K562 (cell line): ENCODE measurements around the gene MED12. TPM values are rescaled to one million over a fixed set of nuclear protein-coding genes. Genes with fewer than 3 reads are reported as not detected.

ENCODE experiments used
- ATAC-seq: fragments of 200-7000 bp; cut with Tn5 transposase; 3 replicates; pipeline ENCODE4 v1.9.1; 2020; ENCODE audit warnings: moderate library complexity
- BruUV-seq: library from RNA; stranded (reverse); fragments of 400-500 nt; replicated peaks from 2 replicates; lab custom pipeline; 2021; lab: Mats Ljungman, UMichigan
- CTCF ChIA-PET: fragments of 300-600 bp; formaldehyde crosslinking; extraction: SDS; loops from one replicate; lab custom pipeline; 2021; ENCODE audit warnings: low intra/inter-chr PET ratio; lab: Yijun Ruan, JAX
- POLR2A ChIA-PET: fragments of 300-600, 350-650 bp; sonication (Branson Sonifier 250); formaldehyde crosslinking; extraction: SDS; loops from one replicate; lab custom pipeline; 2021; ENCODE audit warnings: antibody characterized with exemption, inconsistent platforms; lab: Yijun Ruan, JAX
- DNase-seq, 4 experiments: peaks; one replicate each; pipeline versions ENCODE4 v3.0.0 to v3.0.0-alpha.2; 2011 to 2018; ENCODE audit warnings: low spot score in 3 of 4, mixed read lengths in 3 of 4; ENCODE audit errors: extremely low read depth in 1 of 4
- FAIRE-seq: peaks from 2 replicates; lab custom pipeline; 2011; peaks lifted over from hg19 to GRCh38; lab: Jason Lieb, UNC
- H2AFZ ChIP-seq: 2 replicates; pipeline ENCODE4 v1.6.0; 2011; ENCODE audit warnings: low read depth, low read length, control low read depth, inconsistent platforms
- H3K27ac ChIP-seq: fragments of 200-600 bp; 3 replicates; pipeline ENCODE4 v1.8.0; 2011; ENCODE audit warnings: low read depth, mild to moderate bottlenecking, control low read depth, inconsistent platforms, low read length, moderate library complexity, mixed read lengths; ENCODE audit errors: extremely low read depth
- H3K27me3 ChIP-seq, 2 experiments: fragments of 300-600 bp in 1 of 2; 2 replicates in 1 of 2; 3 replicates in 1 of 2; pipeline versions ENCODE4 v1.6.0 to v1.8.0; 2011; ENCODE audit warnings: inconsistent platforms in 2 of 2, low read length in 2 of 2, mild to moderate bottlenecking in 1 of 2, mixed read lengths in 1 of 2, moderate library complexity in 1 of 2; ENCODE audit not compliant: control insufficient read depth in 2 of 2, insufficient read depth in 2 of 2
- H3K36me3 ChIP-seq: fragments of 300-600 bp; 3 replicates; pipeline ENCODE4 v1.8.0; 2011; ENCODE audit warnings: mild to moderate bottlenecking, low read length, inconsistent platforms; ENCODE audit not compliant: control insufficient read depth, insufficient read depth
- H3K4me1 ChIP-seq, 2 experiments: fragments of 200-600 bp in 1 of 2; replicated peaks in 1 of 2; 2 replicates in 1 of 2; 3 replicates in 1 of 2; pipeline versions ENCODE4 v1.5.1 to v1.8.0; 2011; ENCODE audit warnings: inconsistent platforms in 2 of 2, low read length in 2 of 2, mild to moderate bottlenecking in 1 of 2, mixed read lengths in 1 of 2, moderate library complexity in 1 of 2; ENCODE audit not compliant: control insufficient read depth in 2 of 2, insufficient read depth in 2 of 2
- H3K4me2 ChIP-seq: 2 replicates; pipeline ENCODE4 v1.6.1; 2011; ENCODE audit warnings: low read length, control low read depth, inconsistent platforms, mixed read lengths; ENCODE audit not compliant: insufficient read depth
- H3K4me3 ChIP-seq: fragments of 200-600 bp; sonication (generic), shearing (Covaris generic); 2 replicates; pipeline ENCODE4 v1.5.1; 2016; ENCODE audit warnings: control low read depth, inconsistent platforms
- H3K79me2 ChIP-seq: fragments of 200-600 bp; 3 replicates; pipeline ENCODE4 v1.8.0; 2011; ENCODE audit warnings: low read length, inconsistent platforms; ENCODE audit not compliant: control insufficient read depth, insufficient read depth
- H3K9ac ChIP-seq, 2 experiments: 2 replicates each; pipeline versions ENCODE4 v1.6.0 to v1.6.1; 2011; ENCODE audit warnings: low read depth in 2 of 2, low read length in 2 of 2, control low read depth in 1 of 2, inconsistent platforms in 1 of 2, mild to moderate bottlenecking in 1 of 2, mixed read lengths in 1 of 2; ENCODE audit not compliant: insufficient read depth in 1 of 2
- H3K9me1 ChIP-seq: one replicate; pipeline ENCODE4 v1.6.0; 2011; ENCODE audit warnings: inconsistent platforms, mild to moderate bottlenecking, low read length, moderate library complexity; ENCODE audit not compliant: control insufficient read depth, insufficient read depth
- H3K9me3 ChIP-seq: replicated peaks from 2 replicates; pipeline ENCODE4 v1.5.1; 2011; ENCODE audit warnings: low read depth, low read length, inconsistent platforms; ENCODE audit not compliant: control insufficient read depth, insufficient read depth
- H4K20me1 ChIP-seq: replicated peaks from 2 replicates; pipeline ENCODE4 v1.6.1; 2011; ENCODE audit warnings: low read length, inconsistent platforms, mixed read lengths; ENCODE audit not compliant: control insufficient read depth, insufficient read depth
- DDX20 ChIP-seq: fragments of 450-650 bp; IDR thresholded peaks from 2 replicates; pipeline ENCODE4 v1.6.1; 2016; ENCODE audit warnings: missing genetic modification characterization, low read depth, mild to moderate bottlenecking, missing compliant biosample characterization, moderate library complexity
- KDM1A ChIP-seq, 2 experiments: fragments of 450-650 bp; IDR thresholded peaks; 2 replicates each; pipeline ENCODE4 v1.6.1; 2016; ENCODE audit warnings: mild to moderate bottlenecking in 2 of 2
- ZNF507 ChIP-seq: conservative IDR thresholded peaks from 2 replicates; pipeline ENCODE4 v1.6.1; 2017; ENCODE audit warnings: missing genetic modification characterization, missing compliant biosample characterization
- ZNF561 ChIP-seq: fragments of 450-650 bp; formaldehyde crosslinking; conservative IDR thresholded peaks from 2 replicates; pipeline ENCODE4 v1.4.0; 2020; ENCODE audit warnings: mild to moderate bottlenecking, moderate library complexity
- WGBS: fragments of 100-300 bp; shearing (Covaris generic); methylation state at CpG from one replicate; pipeline ENCODE4 v1.1.6; 2016; ENCODE audit warnings: low coverage, mixed read lengths; ENCODE audit not compliant: insufficient coverage; ENCODE audit errors: missing lambda C conversion rate; 5-methylcytosine and 5-hydroxymethylcytosine counted together
- in situ Hi-C: fragments of 300-500 bp; cut with MboI; formaldehyde crosslinking; loops from 4 replicates; pipeline ENCODE4 v1.15.0; 2018; ENCODE audit warnings: inconsistent platforms, mixed read lengths
- intact Hi-C: fragments of 100-400 bp; cut with micrococcal nuclease; formaldehyde crosslinking; loops from 2 replicates; pipeline ENCODE4 v1.14.2; 2022
- polyA plus RNA-seq, 8 experiments: library from polyadenylated mRNA; depleted of rRNA in 4 of 8; stranded (reverse) in 5 of 8; unstranded in 3 of 8; fragments of >200 nt; fragmentation: Nextera tagmentation in 2 of 8; fragmentation: Illumina TruSeq in 1 of 8; extraction: Ambion mirVana in 2 of 8; extraction: Trizol in 1 of 8; gene quantifications; 2 replicates each; pipeline versions ENCODE4 v1.2.1 to v1.2.3, GENCODE V29; 2011 to 2014; ENCODE audit warnings: inconsistent platforms in 1 of 8, missing spikeins in 1 of 8
- total RNA-seq, 7 experiments: library from RNA; depleted of rRNA in 6 of 7; stranded (reverse); fragments of >200 nt in 6 of 7; fragmentation: Illumina TruSeq in 2 of 7; extraction: Trizol in 2 of 7; gene quantifications; 2 replicates each; pipeline versions ENCODE4 v1.2.1 to v1.2.3, GENCODE V29; 2011 to 2021; ENCODE audit warnings: low replicate concordance in 1 of 7
- TF ChIP-seq, protein P1 (sequence below): sonication (generic); formaldehyde crosslinking; IDR thresholded peaks from 2 replicates; pipeline ENCODE4 v1.8.1; 2023; ENCODE audit warnings: mild to moderate bottlenecking, missing genetic modification reagents

Gene MED12
- total and polyA plus RNA-seq, 9 of the 15 experiments (the other 6 are each of a cell fraction or from before 2014, with no cell fraction given), result 1.6 to 49.7 (median 8.6) TPM

GRCh38 chrX:71117358-71117757, 1.0 kb upstream of the MED12 start:
- 70% methylated on average over 9 of the region's 10 CpGs for WGBS

More at GRCh38 chrX:71117358-71117757, 1.0 kb upstream of the MED12 start:
- in situ Hi-C loops, result no loop called here
- Histone ChIP-seq H3K9me3 (no peaks in the 10 kb centered on the region), H2AFZ (peak overlapping the region; percentile 90), H3K9ac (peak overlapping the region in 1 of 2 experiments; percentile 86; a peak in 1 of 4 replicates), H3K27ac (peak overlapping the region; percentile 91; the same call in 2 of the 3 replicates), H3K79me2 (peaks cover 15% of the 10 kb centered on the region), H3K36me3 (peaks cover 30% of the 10 kb centered on the region; the same call in 2 of the 3 replicates), H3K27me3 (no peaks in the 10 kb centered on the region), H4K20me1 (no peaks in the 10 kb centered on the region), H3K4me3 (no peak overlapping the region), H3K4me1 (peaks cover 8 to 12% of the 10 kb centered on the region in 2 experiments), H3K4me2 (peak overlapping the region; percentile 88), H3K9me1 (peaks cover 2% of the 10 kb centered on the region)
- no peak for DNase-seq
- ATAC-seq, result no peak
- BruUV-seq, result no TSS peak
- CTCF ChIA-PET, result no interaction called here
- POLR2A ChIA-PET, result interaction anchor here (1.2 to 3.3 kb wide), 2 partner anchors 12 to 26 kb away, joined by 5 to 29 read pairs; no protein-coding TSS in a partner anchor
- peak; percentile 44 for FAIRE-seq
- TF ChIP-seq ZNF561 (CRISPR knock-in tag), result no peak
- TF ChIP-seq, protein P1, sequence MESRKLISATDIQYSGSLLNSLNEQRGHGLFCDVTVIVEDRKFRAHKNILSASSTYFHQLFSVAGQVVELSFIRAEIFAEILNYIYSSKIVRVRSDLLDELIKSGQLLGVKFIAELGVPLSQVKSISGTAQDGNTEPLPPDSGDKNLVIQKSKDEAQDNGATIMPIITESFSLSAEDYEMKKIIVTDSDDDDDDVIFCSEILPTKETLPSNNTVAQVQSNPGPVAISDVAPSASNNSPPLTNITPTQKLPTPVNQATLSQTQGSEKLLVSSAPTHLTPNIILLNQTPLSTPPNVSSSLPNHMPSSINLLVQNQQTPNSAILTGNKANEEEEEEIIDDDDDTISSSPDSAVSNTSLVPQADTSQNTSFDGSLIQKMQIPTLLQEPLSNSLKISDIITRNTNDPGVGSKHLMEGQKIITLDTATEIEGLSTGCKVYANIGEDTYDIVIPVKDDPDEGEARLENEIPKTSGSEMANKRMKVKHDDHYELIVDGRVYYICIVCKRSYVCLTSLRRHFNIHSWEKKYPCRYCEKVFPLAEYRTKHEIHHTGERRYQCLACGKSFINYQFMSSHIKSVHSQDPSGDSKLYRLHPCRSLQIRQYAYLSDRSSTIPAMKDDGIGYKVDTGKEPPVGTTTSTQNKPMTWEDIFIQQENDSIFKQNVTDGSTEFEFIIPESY (CRISPR knock-in tag), result peak; percentile 91
- no peak for TF ChIP-seq DDX20 (tag)
- no peak for TF ChIP-seq ZNF507 (tag)
- 0 out of 4 replicates have a peak, but pooled peaks of 1 of the 2 experiments have one; percentile 17 for TF ChIP-seq KDM1A (IDR thresholded peaks at IDR 0.05)
- intact Hi-C loops, result no loop called here
